CD4-positive, alpha-beta T cell treated with Interleukin-4 for 1 hour (primary cell): ENCODE measurements around the gene LNPK.
A peak's percentile ranks its signal among the peaks of the same experiment; 100 is the strongest.
"Not testable (repeated sequence)": the region's sequence is repeated elsewhere in the genome, so short reads cannot be mapped to it uniquely, and the experiment has no call there.

Experiments used
- DNase-seq, 2 donors: peaks; one replicate each; pipeline ENCODE4 v3.0.0-alpha.2; 2020 to 2022

The LNPK gene

GRCh38 chr2:176001916-176002687 lies at the start of gene LNPK:
LNPK (minus strand) TSS chr2:176002267; CDS start chr2:175995584, 6,683 bp downstream.
- DNase-seq, result peak; percentile 90 to 94

GRCh38 chr2:176039375-176039774 lies 37.3 kb upstream of the LNPK start:
- DNase-seq, result no peak

GRCh38 chr2:176038694-176039093 lies 36.6 kb upstream of the LNPK start:
- DNase-seq, result no peak

- no peak for DNase-seq
These were observed 33.1 kb upstream of the LNPK start for GRCh38 chr2:176035013-176035691.

GRCh38 chr2:176027806-176028205 lies 25.7 kb upstream of the LNPK start:
- no peak for DNase-seq

- no peak for DNase-seq
These were observed 23.9 kb upstream of the LNPK start for GRCh38 chr2:176025932-176026331.

- no peak for DNase-seq
These were observed 22.0 kb upstream of the LNPK start for GRCh38 chr2:176024083-176024482.

- DNase-seq, result no peak
These were observed 20.0 kb upstream of the LNPK start for GRCh38 chr2:176022048-176022447.

- no peak for DNase-seq
These were observed 18.3 kb upstream of the LNPK start for GRCh38 chr2:176020400-176020799.

- no peak for DNase-seq
These were observed 16.6 kb upstream of the LNPK start for GRCh38 chr2:176018708-176019107.

GRCh38 chr2:176009445-176009844 lies 7.4 kb upstream of the LNPK start:
- no peak for DNase-seq

GRCh38 chr2:176004934-176005333 lies 2.9 kb upstream of the LNPK start:
- DNase-seq, result no peak

- no peak for DNase-seq
These were observed 1.9 kb upstream of the LNPK start for GRCh38 chr2:176003958-176004357.

GRCh38 chr2:176002688-176003210 lies 682 bp upstream of the LNPK start:
- DNase-seq, result no peak

GRCh38 chr2:176001281-176001915 lies 669 bp downstream of the LNPK start:
- DNase-seq, result peak; percentile 18 to 38

GRCh38 chr2:175999283-175999819 lies 2.7 kb downstream of the LNPK start:
- no peak for DNase-seq

GRCh38 chr2:175990099-175990498 lies 12.0 kb downstream of the LNPK start:
- DNase-seq, result no peak

- DNase-seq, result not testable (repeated sequence)
These were observed 14.9 kb downstream of the LNPK start for GRCh38 chr2:175987126-175987525.

- no peak for DNase-seq
These were observed 17.2 kb downstream of the LNPK start for GRCh38 chr2:175984846-175985245.

GRCh38 chr2:175981551-175981950 lies 20.5 kb downstream of the LNPK start:
- no peak for DNase-seq

- no peak for DNase-seq
These were observed 25.5 kb downstream of the LNPK start for GRCh38 chr2:175976391-175977157.

- no peak for DNase-seq
These were observed 28.7 kb downstream of the LNPK start for GRCh38 chr2:175973373-175973772.

GRCh38 chr2:175966839-175967238 lies 35.2 kb downstream of the LNPK start:
- DNase-seq, result no peak
